IMR-90 (cell line): Measurements from ENCODE around the gene MPZ. TPM values are rescaled to one million over a fixed set of nuclear protein-coding genes. Genes with fewer than 3 reads are reported as not detected.

ENCODE experiments used
- ATAC-seq: fragments of 200-7000 bp; cut with Tn5 transposase; 2 replicates; pipeline ENCODE4 v1.9.1; 2020; ENCODE audit warnings: low read depth, mild to moderate bottlenecking, moderate library complexity
- BruUV-seq: library from RNA; stranded (reverse); fragments of 400-500 nt; replicated peaks from 2 replicates; lab custom pipeline; 2021; lab: Mats Ljungman, UMichigan
- CTCF ChIA-PET: fragments of 300-600 bp; formaldehyde crosslinking; extraction: SDS; loops from one replicate; lab custom pipeline; 2021; ENCODE audit warnings: antibody characterized with exemption; lab: Yijun Ruan, JAX
- POLR2A ChIA-PET: fragments of 300-600 bp; sonication (Branson Sonifier 250); formaldehyde crosslinking; loops from one replicate; lab custom pipeline; 2022; ENCODE audit warnings: antibody characterized with exemption; ENCODE audit not compliant: unreplicated experiment; lab: Charles Lee
- DNase-seq: peaks from one replicate; pipeline ENCODE4 v3.0.0; 2013
- H2AFZ ChIP-seq: replicated peaks from 2 replicates; pipeline ENCODE3; 2013; ENCODE audit warnings: low read length, mild to moderate bottlenecking; ENCODE audit not compliant: poor library complexity
- H2AK5ac ChIP-seq: 2 replicates; pipeline ENCODE4 v1.6.1; 2013; ENCODE audit warnings: low read depth, low read length, inconsistent platforms
- H2AK9ac ChIP-seq: replicated peaks from 2 replicates; pipeline ENCODE3; 2013; ENCODE audit warnings: mild to moderate bottlenecking, low read depth, low read length, moderate library complexity; ENCODE audit not compliant: poor library complexity
- H2BK120ac ChIP-seq: 2 replicates; pipeline ENCODE4 v1.6.1; 2013; ENCODE audit warnings: low read depth, low read length, inconsistent platforms
- H2BK15ac ChIP-seq: 3 replicates; pipeline ENCODE4 v1.6.1; 2013; ENCODE audit warnings: low read depth, low read length, inconsistent platforms
- H2BK20ac ChIP-seq: 2 replicates; pipeline ENCODE4 v1.6.1; 2013; ENCODE audit warnings: low read depth, mild to moderate bottlenecking, inconsistent platforms, low read length, moderate library complexity
- H2BK5ac ChIP-seq: 2 replicates; pipeline ENCODE4 v1.6.1; 2013; ENCODE audit warnings: mild to moderate bottlenecking, low read depth, low read length, inconsistent platforms; ENCODE audit not compliant: poor library complexity, severe bottlenecking
- H3K14ac ChIP-seq: replicated peaks from 2 replicates; pipeline ENCODE4 v1.6.1; 2013; ENCODE audit warnings: low read depth, low read length, inconsistent platforms
- H3K18ac ChIP-seq: 2 replicates; pipeline ENCODE4 v1.6.1; 2013; ENCODE audit warnings: low read depth, low read length, control low read depth
- H3K23ac ChIP-seq: 2 replicates; pipeline ENCODE4 v1.6.1; 2013; ENCODE audit warnings: low read depth, low read length, inconsistent platforms
- H3K27ac ChIP-seq: 2 replicates; pipeline ENCODE4 v1.5.1; 2013; ENCODE audit warnings: mild to moderate bottlenecking, control low read depth, low read length; ENCODE audit not compliant: insufficient read depth
- H3K27me3 ChIP-seq: 2 replicates; pipeline ENCODE4 v1.6.1; 2013; ENCODE audit warnings: low read length; ENCODE audit not compliant: control insufficient read depth, insufficient read depth
- H3K36me3 ChIP-seq: 2 replicates; pipeline ENCODE4 v1.6.1; 2013; ENCODE audit warnings: low read length, mixed read lengths; ENCODE audit not compliant: control insufficient read depth, insufficient read depth
- H3K4ac ChIP-seq: 2 replicates; pipeline ENCODE4 v1.6.1; 2013; ENCODE audit warnings: low read depth, low read length, inconsistent platforms
- H3K4me1 ChIP-seq: 2 replicates; pipeline ENCODE4 v1.6.1; 2013; ENCODE audit warnings: low read length, mixed read lengths; ENCODE audit not compliant: control insufficient read depth, insufficient read depth
- H3K4me2 ChIP-seq: 2 replicates; pipeline ENCODE4 v1.6.1; 2013; ENCODE audit warnings: low read depth, mild to moderate bottlenecking, control low read depth, low read length, moderate library complexity
- H3K4me3 ChIP-seq: 2 replicates; pipeline ENCODE4 v1.5.1; 2013; ENCODE audit warnings: low read depth, mild to moderate bottlenecking, control low read depth, low read length, moderate library complexity; ENCODE audit not compliant: insufficient read depth
- H3K56ac ChIP-seq: 2 replicates; pipeline ENCODE4 v1.6.1; 2013; ENCODE audit warnings: low read length, inconsistent platforms; ENCODE audit not compliant: insufficient read depth; ENCODE audit errors: extremely low read depth
- H3K79me1 ChIP-seq, 2 experiments: 2 replicates each; pipeline ENCODE4 v1.6.1; 2013; ENCODE audit warnings: low read length in 2 of 2, inconsistent platforms in 1 of 2, low read depth in 1 of 2
- H3K9ac ChIP-seq: 2 replicates; pipeline ENCODE4 v1.6.1; 2013; ENCODE audit warnings: low read depth, low read length, control low read depth
- H3K9me1 ChIP-seq: 2 replicates; pipeline ENCODE4 v1.6.1; 2013; ENCODE audit warnings: low read length, inconsistent platforms; ENCODE audit not compliant: insufficient read depth
- H3K9me3 ChIP-seq: 2 replicates; pipeline ENCODE4 v1.6.1; 2013; ENCODE audit warnings: low read length; ENCODE audit not compliant: control insufficient read depth, insufficient read depth
- H4K20me1 ChIP-seq: 2 replicates; pipeline ENCODE4 v1.6.1; 2013; ENCODE audit warnings: low read length, inconsistent platforms; ENCODE audit not compliant: insufficient read depth
- H4K5ac ChIP-seq: 2 replicates; pipeline ENCODE4 v1.6.1; 2013; ENCODE audit warnings: mild to moderate bottlenecking, low read depth, low read length, control low read depth
- H4K8ac ChIP-seq, 2 experiments: 2 replicates each; pipeline ENCODE4 v1.6.1; 2013; ENCODE audit warnings: low read depth in 2 of 2, low read length in 2 of 2, control low read depth in 1 of 2, inconsistent platforms in 1 of 2
- H4K91ac ChIP-seq: 2 replicates; pipeline ENCODE4 v1.6.1; 2013; ENCODE audit warnings: low read depth, low read length, inconsistent platforms; ENCODE audit not compliant: insufficient read depth
- CEBPB ChIP-seq: IDR thresholded peaks from 2 replicates; pipeline ENCODE4 v1.6.1; 2012; ENCODE audit warnings: low read depth, low read length, improper control_type of control experiment
- CHD1 ChIP-seq: IDR thresholded peaks from 2 replicates; pipeline ENCODE4 v1.6.1; 2012; ENCODE audit warnings: low read depth, low read length, improper control_type of control experiment
- MXI1 ChIP-seq: IDR thresholded peaks from 2 replicates; pipeline ENCODE4 v1.6.1; 2012; ENCODE audit warnings: low read depth, mild to moderate bottlenecking, low read length, moderate library complexity, borderline replicate concordance
- RAD21 ChIP-seq: IDR thresholded peaks from 2 replicates; pipeline ENCODE4 v1.6.1; 2012; ENCODE audit warnings: low read length, improper control_type of control experiment
- RCOR1 ChIP-seq: IDR thresholded peaks from 2 replicates; pipeline ENCODE4 v1.6.1; 2012; ENCODE audit warnings: mild to moderate bottlenecking, low read length, improper control_type of control experiment; ENCODE audit not compliant: insufficient replicate concordance
- SMC3 ChIP-seq: fragments of 150-350 bp; IDR thresholded peaks from 2 replicates; pipeline ENCODE4 v1.6.1; 2016; ENCODE audit warnings: low read depth, mild to moderate bottlenecking, antibody characterized with exemption, low read length, moderate library complexity
- WGBS, 2 experiments: methylation state at CpG; one replicate each; pipeline versions ENCODE4 v1.1.5 to v1.1.7; 2013; ENCODE audit warnings: missing lambda C conversion rate in 2 of 2; ENCODE audit not compliant: insufficient read length in 1 of 2; ENCODE audit errors: extremely low coverage in 2 of 2; 5-methylcytosine and 5-hydroxymethylcytosine counted together
- dilution Hi-C: fragments of 300-500 bp; cut with HindIII; formaldehyde crosslinking; loops from one replicate; pipeline ENCODE4 v1.14.3; 2018; ENCODE audit warnings: low sequenced_read_pairs; ENCODE audit not compliant: unreplicated experiment
- in situ Hi-C: fragments of 300-500 bp; cut with MboI; formaldehyde crosslinking; loops from 3 replicates; pipeline ENCODE4 v1.14.3; 2019; ENCODE audit warnings: low sequenced_read_pairs, inconsistent platforms, mixed read lengths
- intact Hi-C: fragments of 100-400 bp; cut with micrococcal nuclease; formaldehyde crosslinking; loops from 2 replicates; pipeline ENCODE4 v1.10.0; 2022
- polyA plus RNA-seq, 3 experiments: library from polyadenylated mRNA; depleted of rRNA; stranded (reverse); fragments of >200 nt; gene quantifications; 2 replicates each; pipeline ENCODE4 v1.2.3, GENCODE V29; 2012; ENCODE audit warnings: low replicate concordance in 1 of 3
- total RNA-seq: library from RNA; depleted of rRNA; stranded (reverse); fragments of >200 nt; gene quantifications from 2 replicates; pipeline ENCODE4 v1.2.3, GENCODE V29; 2012
- TF ChIP-seq, protein P1 (sequence below): conservative IDR thresholded peaks from 2 replicates; pipeline ENCODE4 v1.5.1; 2012; ENCODE audit warnings: mild to moderate bottlenecking, low read depth, low read length, improper control_type of control experiment

Gene MPZ
- total and polyA plus RNA-seq, 2 of the 4 experiments (the other 2 are of a cell fraction): 0.18 to 0.96 TPM

DNA sequence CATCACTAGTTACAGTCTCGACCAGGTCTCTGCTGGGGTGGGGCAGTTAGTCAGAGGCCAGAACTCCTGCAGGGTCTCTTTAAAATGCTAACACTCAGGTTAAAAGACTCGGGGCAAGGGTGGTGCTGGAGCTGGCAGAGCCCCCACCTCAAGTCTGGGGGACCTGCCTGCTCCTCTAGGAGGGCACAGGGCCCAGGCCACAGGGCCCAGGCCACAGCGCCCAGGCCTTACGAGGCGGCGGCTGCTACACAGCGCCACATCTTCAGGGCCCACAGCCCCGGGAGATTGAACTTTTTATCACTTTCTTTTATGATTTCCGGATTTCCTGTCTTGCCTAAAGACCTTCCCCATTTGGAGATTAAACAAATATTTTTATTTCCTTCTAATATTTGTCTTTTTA is 10.4 kb downstream of the MPZ start:
- no peaks in the 10 kb centered on the region for H3K9me3 ChIP-seq
- H3K27ac ChIP-seq: no peak overlapping the region
- H4K20me1 ChIP-seq: no peaks in the 10 kb centered on the region
- H3K4me2 ChIP-seq: no peak overlapping the region
- no peak overlapping the region for H3K18ac ChIP-seq
- no peak overlapping the region for H2AK9ac ChIP-seq
- H4K5ac ChIP-seq: no peak overlapping the region
- H2BK20ac ChIP-seq: no peak overlapping the region
- H3K9me1 ChIP-seq: no peaks in the 10 kb centered on the region
- H2BK120ac ChIP-seq: no peak overlapping the region
- H3K23ac ChIP-seq: no peak overlapping the region
- no peak overlapping the region for H3K4me3 ChIP-seq
- no peak overlapping the region for H4K8ac ChIP-seq
- H2BK5ac ChIP-seq: no peak overlapping the region
- H3K36me3 ChIP-seq: no peaks in the 10 kb centered on the region
- no peak overlapping the region for H3K14ac ChIP-seq
- no peak overlapping the region for H2AFZ ChIP-seq
- no peaks in the 10 kb centered on the region for H3K79me1 ChIP-seq
- H2BK15ac ChIP-seq: no peak overlapping the region
- ATAC-seq: no peak
- no peaks in the 10 kb centered on the region for H3K4me1 ChIP-seq
- TF ChIP-seq CEBPB (no peak), CHD1 (no peak), RCOR1 (no peak), RAD21 (no peak), MXI1 (no peak), SMC3 (no peak)
- TF ChIP-seq, protein P1, sequence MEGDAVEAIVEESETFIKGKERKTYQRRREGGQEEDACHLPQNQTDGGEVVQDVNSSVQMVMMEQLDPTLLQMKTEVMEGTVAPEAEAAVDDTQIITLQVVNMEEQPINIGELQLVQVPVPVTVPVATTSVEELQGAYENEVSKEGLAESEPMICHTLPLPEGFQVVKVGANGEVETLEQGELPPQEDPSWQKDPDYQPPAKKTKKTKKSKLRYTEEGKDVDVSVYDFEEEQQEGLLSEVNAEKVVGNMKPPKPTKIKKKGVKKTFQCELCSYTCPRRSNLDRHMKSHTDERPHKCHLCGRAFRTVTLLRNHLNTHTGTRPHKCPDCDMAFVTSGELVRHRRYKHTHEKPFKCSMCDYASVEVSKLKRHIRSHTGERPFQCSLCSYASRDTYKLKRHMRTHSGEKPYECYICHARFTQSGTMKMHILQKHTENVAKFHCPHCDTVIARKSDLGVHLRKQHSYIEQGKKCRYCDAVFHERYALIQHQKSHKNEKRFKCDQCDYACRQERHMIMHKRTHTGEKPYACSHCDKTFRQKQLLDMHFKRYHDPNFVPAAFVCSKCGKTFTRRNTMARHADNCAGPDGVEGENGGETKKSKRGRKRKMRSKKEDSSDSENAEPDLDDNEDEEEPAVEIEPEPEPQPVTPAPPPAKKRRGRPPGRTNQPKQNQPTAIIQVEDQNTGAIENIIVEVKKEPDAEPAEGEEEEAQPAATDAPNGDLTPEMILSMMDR: no peak
- intact Hi-C loops: no loop called here
- H3K27me3 ChIP-seq: no peaks in the 10 kb centered on the region
- no peak overlapping the region for H4K91ac ChIP-seq
- no peak overlapping the region for H3K9ac ChIP-seq
- no peak overlapping the region for H3K56ac ChIP-seq
- ChIA-PET CTCF (no interaction called here), POLR2A (no interaction called here)
- no peak for DNase-seq
- 33% methylated on average over 1 of the region's 9 CpGs; no CpG with 5 or more reads in 1 of the 2 experiments for WGBS, 2 experiments
- no TSS peak for BruUV-seq
- H3K4ac ChIP-seq: no peak overlapping the region
- in situ Hi-C loops: no loop called here
- no peak overlapping the region for H2AK5ac ChIP-seq
- dilution Hi-C loops: no loop called here
